GM12864 (cell line): ENCODE measurements around the gene NCAPG.
"Not testable (repeated sequence)": the region's sequence is repeated elsewhere in the genome, so short reads cannot be mapped to it uniquely, and the experiment has no call there.

Experiments used
- DNase-seq: peaks from one replicate; pipeline ENCODE4 v3.0.0-alpha.2; 2011; ENCODE audit warnings: low read depth
- H3K4me3 ChIP-seq: 2 replicates; pipeline ENCODE4 v1.5.1; 2011; ENCODE audit warnings: mild to moderate bottlenecking, low read depth, low read length, control low read depth
- TF ChIP-seq, protein P1 (sequence below): IDR thresholded peaks from 2 replicates; pipeline ENCODE4 v1.5.1; 2011; ENCODE audit warnings: low read depth, mild to moderate bottlenecking, moderate library complexity, low read length, control low read depth, inconsistent platforms; ENCODE audit errors: missing control alignments

The NCAPG gene

DNA sequence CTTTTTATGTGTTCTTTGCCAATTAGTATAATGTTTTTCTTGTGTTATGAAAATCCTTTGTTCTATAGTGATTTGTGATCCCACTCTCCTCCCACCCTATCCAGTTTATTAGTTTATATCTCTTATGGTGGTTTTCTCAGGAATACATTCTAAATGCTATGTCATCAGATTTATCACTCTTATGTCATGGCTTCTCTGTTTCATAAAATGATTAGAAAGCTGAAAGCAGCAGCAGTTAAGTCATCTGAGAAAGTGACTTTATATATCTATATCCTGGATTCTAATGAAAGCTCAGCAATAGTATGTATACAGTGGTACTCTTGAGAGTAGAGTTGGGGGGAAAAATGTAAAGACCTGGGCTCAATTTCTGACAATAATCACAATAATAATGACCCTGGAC lies 41.2 kb downstream of the NCAPG start:
- TF ChIP-seq, protein P1, sequence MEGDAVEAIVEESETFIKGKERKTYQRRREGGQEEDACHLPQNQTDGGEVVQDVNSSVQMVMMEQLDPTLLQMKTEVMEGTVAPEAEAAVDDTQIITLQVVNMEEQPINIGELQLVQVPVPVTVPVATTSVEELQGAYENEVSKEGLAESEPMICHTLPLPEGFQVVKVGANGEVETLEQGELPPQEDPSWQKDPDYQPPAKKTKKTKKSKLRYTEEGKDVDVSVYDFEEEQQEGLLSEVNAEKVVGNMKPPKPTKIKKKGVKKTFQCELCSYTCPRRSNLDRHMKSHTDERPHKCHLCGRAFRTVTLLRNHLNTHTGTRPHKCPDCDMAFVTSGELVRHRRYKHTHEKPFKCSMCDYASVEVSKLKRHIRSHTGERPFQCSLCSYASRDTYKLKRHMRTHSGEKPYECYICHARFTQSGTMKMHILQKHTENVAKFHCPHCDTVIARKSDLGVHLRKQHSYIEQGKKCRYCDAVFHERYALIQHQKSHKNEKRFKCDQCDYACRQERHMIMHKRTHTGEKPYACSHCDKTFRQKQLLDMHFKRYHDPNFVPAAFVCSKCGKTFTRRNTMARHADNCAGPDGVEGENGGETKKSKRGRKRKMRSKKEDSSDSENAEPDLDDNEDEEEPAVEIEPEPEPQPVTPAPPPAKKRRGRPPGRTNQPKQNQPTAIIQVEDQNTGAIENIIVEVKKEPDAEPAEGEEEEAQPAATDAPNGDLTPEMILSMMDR, result no peak

DNA sequence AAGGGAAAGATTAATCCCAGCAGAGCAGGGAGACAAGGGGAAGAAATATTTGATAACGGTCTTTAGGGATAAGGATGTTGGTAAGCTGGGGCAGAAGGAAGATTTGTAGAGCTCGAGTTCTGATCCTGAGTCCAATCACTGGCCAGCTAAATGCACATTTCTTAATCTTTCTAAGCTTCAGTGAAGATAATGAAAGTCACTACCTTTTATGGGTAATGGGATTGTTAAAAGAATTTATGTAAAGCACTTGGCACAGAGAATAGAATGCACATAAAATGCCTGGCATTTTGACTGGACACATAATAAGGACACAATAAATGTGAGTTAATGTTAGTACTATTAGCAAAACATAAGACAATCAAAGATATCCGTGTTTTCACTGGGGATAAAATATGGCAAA lies 43.3 kb downstream of the NCAPG start:
- TF ChIP-seq, protein P1, result no peak

More for the DNA sequence above, 41.2 kb downstream of the NCAPG start:
- H3K4me3 ChIP-seq, result no peak overlapping the region
- DNase-seq, result no peak

GRCh38 chr4:17859793-17860406 lies 49.1 kb downstream of the NCAPG start:
- TF ChIP-seq, protein P1, result no peak
- no peak for DNase-seq

More for the DNA sequence above, 43.3 kb downstream of the NCAPG start:
- H3K4me3 ChIP-seq, result no peak overlapping the region
- no peak for DNase-seq

DNA sequence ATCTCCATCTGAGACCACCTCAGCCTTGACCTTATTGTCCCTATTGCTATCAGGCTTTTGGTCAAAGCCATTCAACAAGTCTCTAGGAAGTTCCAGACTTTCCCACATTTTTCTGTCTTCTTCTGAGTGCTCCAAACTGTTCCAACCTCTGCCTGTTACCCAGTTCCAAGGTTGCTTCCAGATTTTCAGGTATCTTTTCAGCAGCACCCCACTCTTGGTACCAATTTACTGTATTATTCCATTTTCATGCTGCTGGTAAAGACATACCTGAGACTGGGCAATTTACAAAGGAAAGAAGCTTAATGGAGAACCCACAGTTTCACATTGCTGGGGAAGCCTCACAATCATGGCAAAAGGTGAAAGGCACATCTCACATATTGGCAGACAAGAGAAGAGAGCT lies 51.1 kb downstream of the NCAPG start:
- not testable (repeated sequence) for H3K4me3 ChIP-seq, DNase-seq

More at GRCh38 chr4:17859793-17860406, 49.1 kb downstream of the NCAPG start:
- no peak overlapping the region for H3K4me3 ChIP-seq

DNA sequence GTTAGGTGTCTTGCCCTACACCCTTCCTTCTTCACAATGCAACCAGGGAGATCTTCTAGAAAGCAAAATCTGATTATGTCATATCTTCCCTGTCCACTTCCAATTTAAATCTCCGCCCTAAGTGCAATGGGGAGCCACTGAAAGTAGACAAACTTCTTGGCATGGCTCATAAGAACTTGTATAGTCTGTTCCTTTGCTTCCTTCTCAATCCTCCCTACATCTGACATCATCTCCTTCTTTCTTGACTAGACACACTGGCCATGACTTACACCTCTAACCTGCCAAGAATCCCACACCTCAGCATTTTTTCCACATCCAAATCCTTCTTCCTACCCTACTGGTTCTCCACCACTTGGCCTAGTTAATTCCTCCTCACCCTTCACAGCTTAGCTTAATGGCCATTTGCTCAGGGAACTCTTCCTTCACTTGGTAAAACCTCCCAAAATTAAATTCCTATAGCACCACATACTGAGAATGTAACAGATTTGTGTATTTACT lies 55.1 kb downstream of the NCAPG start:
- H3K4me3 ChIP-seq, result no peak overlapping the region
- TF ChIP-seq, protein P1, result no peak
- DNase-seq, result no peak

GRCh38 chr4:17866810-17867209 lies 56.0 kb downstream of the NCAPG start:
- TF ChIP-seq, protein P1, result no peak
- no peak overlapping the region for H3K4me3 ChIP-seq
- no peak for DNase-seq

DNA sequence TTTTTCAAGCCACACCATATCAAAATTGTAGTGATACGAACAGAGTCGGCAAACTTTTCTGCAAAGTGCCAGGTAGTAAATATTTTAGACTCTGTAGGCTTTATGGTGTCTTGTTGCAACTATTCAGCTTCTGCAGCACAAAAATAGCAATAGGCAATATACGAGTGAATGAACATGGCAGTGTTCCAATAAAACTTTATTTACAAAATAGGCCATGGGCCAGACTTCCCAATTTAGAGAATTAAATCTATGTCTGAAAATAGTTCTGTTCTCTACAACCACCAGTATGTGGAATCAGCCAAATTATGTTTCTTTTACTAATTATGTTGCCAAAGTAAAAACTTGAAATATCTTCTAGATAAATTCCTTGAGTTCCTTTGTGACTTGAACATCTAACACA lies 56.5 kb downstream of the NCAPG start:
- DNase-seq, result no peak
- TF ChIP-seq, protein P1, result no peak
- H3K4me3 ChIP-seq, result no peak overlapping the region

DNA sequence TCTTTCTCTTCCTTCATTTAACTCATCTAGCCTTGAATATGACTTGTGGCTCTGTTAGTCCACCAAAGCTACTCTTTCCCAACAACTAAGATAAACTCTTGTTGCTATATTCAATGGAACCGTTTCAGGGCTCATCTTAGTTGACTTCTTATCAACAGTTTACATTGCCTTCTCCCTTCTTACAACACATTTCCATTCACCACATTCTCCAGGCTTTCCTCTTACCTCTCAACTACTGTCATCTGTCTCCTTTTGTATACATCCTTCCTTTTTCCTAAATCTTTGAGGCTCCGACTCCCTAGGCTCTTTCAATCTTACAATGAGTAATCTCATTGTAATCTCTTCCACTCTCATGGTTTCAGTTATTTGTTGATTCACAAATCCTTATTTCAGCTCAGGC lies 58.5 kb downstream of the NCAPG start:
- no peak overlapping the region for H3K4me3 ChIP-seq
- DNase-seq, result no peak
- TF ChIP-seq, protein P1, result no peak
